ENCODE data around the gene PTPRZ1.

PTPRZ1 gene

GRCh38 chr7:121936951-121937623 lies 64.1 kb downstream of the PTPRZ1 start:
- Histone ChIP-seq H3K9ac (ENCODE audit: low read length) (no peak overlapping the region), H3K27ac (ENCODE audit: low read depth, low read length) (no peak overlapping the region), H3K4me2 (ENCODE audit: low read depth, low read length, poor library complexity, severe bottlenecking) (no peak overlapping the region), H3F3A (ENCODE audit: insufficient read depth) (no peaks in the 10 kb centered on the region), H3K9me3 (ENCODE audit: insufficient read depth, low read length) (no peaks in the 10 kb centered on the region), H3K4me3 (ENCODE audit: insufficient read depth, low read length, poor library complexity, severe bottlenecking) (no peak overlapping the region), H3K36me3 (ENCODE audit: low read length) (no peaks in the 10 kb centered on the region), H2AFZ (ENCODE audit: low read depth, low read length, severe bottlenecking) (no peak overlapping the region), H3K27me3 (ENCODE audit: low read length) (no peaks in the 10 kb centered on the region), H3K9me2 (replicated peaks; ENCODE audit: insufficient read depth, low read length) (no peaks in the 10 kb centered on the region), H3K79me2 (ENCODE audit: insufficient read depth, low read length) (no peaks in the 10 kb centered on the region), H4K20me1 (ENCODE audit: low read depth, low read length) (no peaks in the 10 kb centered on the region)
- TF ChIP-seq CTCF (IDR thresholded peaks at IDR 0.05; ENCODE audit: insufficient read depth, low read length, poor library complexity, severe bottlenecking) (no peak), EZH2phosphoT487 (conservative IDR thresholded peaks at IDR 0.05; ENCODE audit: low read length) (no peak)

GRCh38 chr7:121938429-121938996 lies 65.6 kb downstream of the PTPRZ1 start:
- Histone ChIP-seq H3K9me2 (replicated peaks; ENCODE audit: insufficient read depth, low read length) (no peaks in the 10 kb centered on the region), H3K4me3 (ENCODE audit: insufficient read depth, low read length, poor library complexity, severe bottlenecking) (no peak overlapping the region), H3K4me2 (ENCODE audit: low read depth, low read length, poor library complexity, severe bottlenecking) (no peak overlapping the region), H3F3A (ENCODE audit: insufficient read depth) (no peaks in the 10 kb centered on the region), H3K9ac (ENCODE audit: low read length) (no peak overlapping the region), H3K27me3 (ENCODE audit: low read length) (no peaks in the 10 kb centered on the region), H3K36me3 (ENCODE audit: low read length) (no peaks in the 10 kb centered on the region), H2AFZ (ENCODE audit: low read depth, low read length, severe bottlenecking) (no peak overlapping the region), H3K27ac (ENCODE audit: low read depth, low read length) (no peak overlapping the region), H3K9me3 (ENCODE audit: insufficient read depth, low read length) (no peaks in the 10 kb centered on the region), H3K79me2 (ENCODE audit: insufficient read depth, low read length) (no peaks in the 10 kb centered on the region), H4K20me1 (ENCODE audit: low read depth, low read length) (no peaks in the 10 kb centered on the region)
- TF ChIP-seq EZH2phosphoT487 (conservative IDR thresholded peaks at IDR 0.05; ENCODE audit: low read length) (no peak), CTCF (IDR thresholded peaks at IDR 0.05; ENCODE audit: insufficient read depth, low read length, poor library complexity, severe bottlenecking) (no peak)

GRCh38 chr7:121940918-121941317 lies 68.0 kb downstream of the PTPRZ1 start:
- Histone ChIP-seq H3K79me2 (ENCODE audit: insufficient read depth, low read length) (no peaks in the 10 kb centered on the region), H3K27ac (ENCODE audit: low read depth, low read length) (no peak overlapping the region)
- no peak for TF ChIP-seq EZH2phosphoT487 (conservative IDR thresholded peaks at IDR 0.05; ENCODE audit: low read length)
- no peak for TF ChIP-seq CTCF (IDR thresholded peaks at IDR 0.05; ENCODE audit: insufficient read depth, low read length, poor library complexity, severe bottlenecking)

More at GRCh38 chr7:121940918-121941317, 68.0 kb downstream of the PTPRZ1 start:
- Histone ChIP-seq H4K20me1 (ENCODE audit: low read depth, low read length) (no peaks in the 10 kb centered on the region), H3K9ac (ENCODE audit: low read length) (no peak overlapping the region), H3K9me3 (ENCODE audit: insufficient read depth, low read length) (no peaks in the 10 kb centered on the region), H3F3A (ENCODE audit: insufficient read depth) (no peaks in the 10 kb centered on the region), H2AFZ (ENCODE audit: low read depth, low read length, severe bottlenecking) (no peak overlapping the region), H3K4me3 (ENCODE audit: insufficient read depth, low read length, poor library complexity, severe bottlenecking) (no peak overlapping the region), H3K4me2 (ENCODE audit: low read depth, low read length, poor library complexity, severe bottlenecking) (no peak overlapping the region), H3K9me2 (replicated peaks; ENCODE audit: insufficient read depth, low read length) (no peaks in the 10 kb centered on the region), H3K27me3 (ENCODE audit: low read length) (no peaks in the 10 kb centered on the region), H3K36me3 (ENCODE audit: low read length) (no peaks in the 10 kb centered on the region)

All from SU-DHL-6 (cell line).